NCI-H748 (cell line): ENCODE results near the gene CMTM2.
A peak's percentile ranks its signal among the peaks of the same experiment; 100 is the strongest.
"Not testable (repeated sequence)": the region's sequence is repeated elsewhere in the genome, so short reads cannot be mapped to it uniquely, and the experiment has no call there.

Source experiments
- DNase-seq: peaks from one replicate; lab custom pipeline; 2025; ENCODE audit not compliant: unreplicated experiment; lab: John Stamatoyannopoulos, UW

Gene CMTM2

GRCh38 chr16:66552286-66553177, 26.7 kb upstream of the CMTM2 start, which contains the start of gene CKLF:
TSS of gene CKLF (plus strand) at chr16:66552576. CDS start at chr16:66552716, 140 bp downstream.
- DNase-seq, result peak; percentile 85

GRCh38 chr16:66553223-66553622, 26.0 kb upstream of the CMTM2 start:
- peak; percentile 26 for DNase-seq

DNA sequence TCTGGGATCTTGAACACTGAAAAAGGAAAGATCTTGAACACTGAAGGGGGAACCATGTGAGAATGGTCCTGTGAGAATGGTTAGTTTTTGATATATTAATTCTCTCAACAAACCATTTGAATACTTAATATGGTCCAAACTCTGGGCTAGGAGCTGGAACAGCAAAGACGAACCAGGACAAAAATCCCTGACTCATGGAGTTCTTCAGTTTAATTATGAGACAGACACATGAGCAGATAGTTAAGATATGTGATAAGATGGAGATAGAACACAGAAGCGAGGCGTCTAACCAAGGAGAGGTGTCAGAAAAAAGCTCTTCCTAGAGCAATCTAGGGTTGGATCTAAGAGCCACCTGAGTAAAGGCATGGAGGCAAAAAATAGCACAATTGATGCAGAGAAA, 25.2 kb upstream of the CMTM2 start:
- DNase-seq, result no peak

DNA sequence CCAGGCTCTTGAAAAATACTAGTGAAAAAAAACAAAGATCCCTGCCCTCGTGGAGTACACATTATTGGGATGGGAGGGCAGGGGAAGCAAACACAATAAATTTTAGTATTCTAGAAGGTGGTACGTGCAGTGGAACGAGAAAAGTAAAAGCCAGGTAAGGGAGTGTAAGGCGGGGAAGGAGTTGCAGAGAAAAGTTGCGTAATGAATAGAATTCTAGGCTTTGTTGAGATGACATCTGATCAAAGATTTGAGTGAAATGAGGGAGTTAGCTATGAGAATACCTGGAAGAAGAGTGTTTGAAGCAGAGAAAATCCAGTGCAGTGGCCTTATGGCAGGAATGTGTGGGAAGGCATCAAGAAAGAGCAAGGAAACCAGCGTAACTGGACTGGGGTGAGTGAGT, 24.8 kb upstream of the CMTM2 start:
- no peak for DNase-seq

GRCh38 chr16:66560107-66560506, 19.2 kb upstream of the CMTM2 start:
- no peak for DNase-seq

GRCh38 chr16:66561381-66562080, 17.7 kb upstream of the CMTM2 start:
- DNase-seq, result no peak

GRCh38 chr16:66562409-66562808, 16.9 kb upstream of the CMTM2 start:
- DNase-seq, result no peak

GRCh38 chr16:66562986-66563385, 16.3 kb upstream of the CMTM2 start:
- DNase-seq, result no peak

DNA sequence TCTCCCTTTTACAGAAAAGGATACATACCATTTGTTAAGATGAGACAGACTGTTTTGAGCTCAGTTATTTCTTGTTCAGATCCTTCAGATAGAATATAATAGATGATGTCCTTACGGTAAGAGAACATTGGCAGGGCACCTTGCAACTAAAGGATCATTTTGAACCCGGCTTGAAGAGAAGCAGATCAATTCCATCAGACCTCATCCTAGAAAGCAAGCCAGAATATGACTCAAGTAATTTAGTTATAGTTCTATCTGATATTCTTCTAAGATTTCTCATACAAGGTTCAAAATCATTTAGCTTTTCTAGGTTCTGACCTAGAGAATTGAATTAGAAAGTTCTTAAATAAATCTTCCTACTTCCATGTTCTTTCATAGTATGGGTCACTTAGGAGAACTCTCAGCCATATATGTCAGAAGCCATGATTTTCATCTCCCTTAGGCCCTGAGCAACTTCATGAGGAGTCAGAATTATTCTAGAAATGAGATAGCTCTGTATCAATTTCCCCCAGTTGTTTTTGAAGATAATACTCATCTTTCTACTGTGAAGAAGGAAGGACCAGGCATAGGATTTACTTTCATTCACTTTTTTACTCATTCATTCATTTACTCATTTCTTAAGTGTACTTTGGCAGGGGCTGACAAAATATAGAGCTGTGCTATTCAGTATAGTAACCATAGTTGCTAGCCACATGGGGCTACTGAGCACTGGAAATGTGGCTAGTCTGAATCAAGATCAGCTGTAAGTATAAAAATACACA, 15.5 kb upstream of the CMTM2 start:
- no peak for DNase-seq

DNA sequence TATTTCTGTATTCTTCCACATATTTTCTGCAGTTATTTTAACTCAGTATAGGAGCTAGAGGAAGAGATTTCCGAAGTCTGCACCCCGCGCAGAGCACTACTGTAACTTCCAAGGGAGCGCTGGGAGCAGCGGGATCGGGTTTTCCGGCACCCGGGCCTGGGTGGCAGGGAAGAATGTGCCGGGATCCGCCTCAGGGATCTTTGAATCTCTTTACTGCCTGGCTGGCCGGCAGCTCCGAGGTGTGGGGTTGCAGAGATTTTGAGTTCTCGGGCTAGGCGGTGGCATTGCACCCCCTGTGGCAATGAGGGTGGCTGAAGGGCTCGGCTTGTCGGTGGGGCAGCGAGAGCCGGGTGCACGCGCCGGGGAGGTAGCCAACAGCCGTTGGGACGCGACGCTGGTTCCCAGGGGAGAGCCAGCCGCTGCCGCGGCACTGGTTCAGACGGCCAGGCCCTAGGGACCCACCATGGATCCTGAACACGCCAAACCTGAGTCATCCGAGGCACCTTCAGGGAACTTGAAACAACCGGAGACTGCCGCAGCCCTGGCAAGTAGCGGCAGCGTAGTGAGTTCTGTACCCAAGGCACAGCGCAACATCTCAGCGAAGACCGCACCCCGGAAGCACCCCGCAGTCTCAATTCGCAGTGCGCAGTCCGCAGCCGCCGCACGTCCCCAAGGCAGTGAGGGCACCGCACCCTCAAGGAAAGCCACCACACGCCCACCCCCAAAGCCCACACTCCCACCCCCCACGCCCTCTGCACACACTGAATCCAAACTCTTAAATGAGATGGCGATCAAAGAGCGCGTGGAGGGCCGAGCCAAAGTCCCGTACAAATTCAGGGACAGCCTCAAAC, 13.0 kb upstream of the CMTM2 start, which contains the start of gene CMTM1:
Gene CMTM1 (plus strand): TSS at position 389 of the 851 bp plus-strand sequence. CDS start 75 bp downstream, at position 464.
- DNase-seq, result no peak

GRCh38 chr16:66567270-66567669, 12.0 kb upstream of the CMTM2 start:
- not testable (repeated sequence) for DNase-seq

- DNase-seq, result no peak
Measured at GRCh38 chr16:66568355-66568754, 10.9 kb upstream of the CMTM2 start.

- no peak for DNase-seq
Measured at GRCh38 chr16:66569131-66569530, 10.1 kb upstream of the CMTM2 start.

GRCh38 chr16:66569827-66570405, 9.3 kb upstream of the CMTM2 start:
- DNase-seq, result no peak

DNA sequence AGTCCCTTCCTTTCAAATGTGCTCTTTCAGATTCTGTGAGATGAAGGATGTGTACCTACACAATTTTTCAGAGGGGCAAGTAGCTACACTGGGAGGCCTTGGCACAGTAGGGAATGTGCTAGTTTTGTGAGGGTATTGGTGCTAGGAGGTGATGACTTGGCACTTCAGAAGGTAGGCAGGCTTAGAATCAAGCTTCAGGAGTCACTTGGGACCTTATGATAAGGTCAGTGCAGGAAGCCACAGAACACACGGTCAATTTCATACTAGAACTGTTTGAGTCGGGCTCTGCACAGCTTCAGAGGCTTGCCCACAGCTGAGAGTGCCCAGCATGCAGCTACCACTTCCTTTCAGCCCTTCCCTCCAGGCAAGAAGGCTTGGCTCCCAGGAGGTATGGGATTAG, 6.9 kb upstream of the CMTM2 start:
- no peak for DNase-seq

- no peak for DNase-seq
Measured at GRCh38 chr16:66574081-66574480, 5.2 kb upstream of the CMTM2 start.

DNA sequence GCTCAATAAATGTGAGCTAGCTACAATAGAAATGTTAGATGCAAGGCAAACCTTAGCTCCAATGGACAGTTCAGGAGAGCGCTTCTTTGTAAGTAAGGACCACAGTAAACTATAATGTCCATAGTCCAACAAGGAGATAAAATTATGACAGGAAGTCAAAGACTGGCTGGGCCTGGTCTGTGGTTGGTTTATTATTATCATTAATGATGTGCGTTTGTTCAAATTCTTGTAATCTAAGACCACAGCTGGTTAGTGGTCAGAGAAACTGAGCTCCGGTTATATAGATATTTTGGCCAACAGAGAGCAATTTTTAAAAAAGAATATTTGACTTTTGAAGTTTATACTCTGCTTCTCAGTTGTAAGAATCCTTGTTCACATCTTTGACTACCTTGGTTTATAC, 4.7 kb upstream of the CMTM2 start:
- DNase-seq, result no peak

- DNase-seq, result no peak
Measured at GRCh38 chr16:66575060-66575459, 4.2 kb upstream of the CMTM2 start.

DNA sequence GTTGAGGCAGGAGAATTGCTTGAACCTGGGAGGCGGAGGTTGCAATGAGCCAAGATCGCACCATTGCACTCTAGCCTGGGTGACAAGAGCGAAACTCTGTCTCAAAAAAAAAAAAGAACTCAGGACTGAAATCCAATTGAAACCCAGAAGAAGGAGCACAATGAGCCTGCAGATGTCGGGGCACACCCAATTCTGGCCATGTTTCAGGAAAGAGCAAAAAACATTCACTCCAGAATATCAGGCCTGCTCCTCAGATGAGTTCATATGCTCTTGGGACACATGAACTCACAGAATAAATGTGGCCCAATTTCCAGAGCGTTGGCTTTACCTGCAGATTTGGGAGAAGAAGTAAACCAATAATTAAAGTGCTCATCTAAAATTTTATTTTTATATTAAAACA, 3.0 kb upstream of the CMTM2 start:
- no peak for DNase-seq

- DNase-seq, result no peak
Measured at GRCh38 chr16:66580605-66581209, 1.4 kb downstream of the CMTM2 start.
